H1 (cell line): ENCODE results near the gene DPP10. TPM values are rescaled to one million over a fixed set of nuclear protein-coding genes. Genes with fewer than 3 reads are reported as not detected.

ENCODE experiments used
- CTCF ChIA-PET: fragments of 300-600 bp; sonication (Branson Sonifier 250); formaldehyde crosslinking; loops from one replicate; lab custom pipeline; 2021; ENCODE audit not compliant: partially characterized antibody; lab: Charles Lee
- POLR2A ChIA-PET: fragments of 300-600 bp; sonication (Branson Sonifier 250); formaldehyde crosslinking; loops from one replicate; lab custom pipeline; 2021; ENCODE audit warnings: inconsistent platforms; ENCODE audit not compliant: partially characterized antibody; lab: Charles Lee
- DNase-seq, 2 experiments: peaks; one replicate each; pipeline versions ENCODE4 v3.0.0 to v3.0.0-alpha.2; 2010 to 2022; ENCODE audit warnings: low spot score in 2 of 2, low read depth in 1 of 2, mixed read lengths in 1 of 2
- FAIRE-seq: peaks from 2 replicates; lab custom pipeline; 2011; peaks lifted over from hg19 to GRCh38; lab: Jason Lieb, UNC
- H2AFZ ChIP-seq: 2 replicates; pipeline ENCODE4 v1.8.1; 2012; ENCODE audit warnings: low read length, inconsistent platforms
- H2AK5ac ChIP-seq: 2 replicates; pipeline ENCODE4 v1.6.1; 2013; ENCODE audit warnings: low read depth, low read length
- H2BK120ac ChIP-seq: replicated peaks from 2 replicates; pipeline ENCODE3; 2013; ENCODE audit warnings: low read depth, low read length, inconsistent platforms
- H2BK12ac ChIP-seq: 2 replicates; pipeline ENCODE4 v1.6.1; 2013; ENCODE audit warnings: low read depth, low read length
- H2BK15ac ChIP-seq: 2 replicates; pipeline ENCODE4 v1.6.1; 2013; ENCODE audit warnings: low read length
- H2BK20ac ChIP-seq: 2 replicates; pipeline ENCODE4 v1.6.1; 2013; ENCODE audit warnings: low read length
- H2BK5ac ChIP-seq: 2 replicates; pipeline ENCODE4 v1.6.1; 2013; ENCODE audit warnings: low read depth, low read length
- H3K14ac ChIP-seq: 2 replicates; pipeline ENCODE4 v1.6.1; 2013; ENCODE audit warnings: inconsistent platforms; ENCODE audit not compliant: insufficient read length
- H3K18ac ChIP-seq: 2 replicates; pipeline ENCODE4 v1.6.1; 2013; ENCODE audit warnings: low read length; ENCODE audit errors: extremely low read depth
- H3K23ac ChIP-seq: 2 replicates; pipeline ENCODE4 v1.6.1; 2013; ENCODE audit warnings: inconsistent platforms; ENCODE audit not compliant: insufficient read length
- H3K23me2 ChIP-seq: 2 replicates; pipeline ENCODE4 v1.6.1; 2013; ENCODE audit warnings: low read depth, low read length
- H3K27ac ChIP-seq: 2 replicates; pipeline ENCODE4 v1.6.1; 2011; ENCODE audit warnings: low read depth, low read length, inconsistent platforms
- H3K27me3 ChIP-seq, 4 experiments: replicated peaks in 1 of 4; 1 replicate in 1 of 4; 2 replicates in 3 of 4; pipeline versions ENCODE4 v1.6.1 to v1.8.1; 2011 to 2013; ENCODE audit warnings: low read length in 3 of 4, mild to moderate bottlenecking in 3 of 4, inconsistent platforms in 2 of 4, mixed read lengths in 2 of 4, moderate library complexity in 1 of 4; ENCODE audit not compliant: control insufficient read depth in 3 of 4, insufficient read depth in 3 of 4; ENCODE audit errors: extremely low read depth in 1 of 4
- H3K36me3 ChIP-seq, 4 experiments: 2 replicates each; pipeline versions ENCODE4 v1.6.1 to v1.8.1; 2011 to 2013; ENCODE audit warnings: mild to moderate bottlenecking in 4 of 4, low read length in 3 of 4, moderate library complexity in 2 of 4, control low read depth in 1 of 4, inconsistent platforms in 1 of 4; ENCODE audit not compliant: insufficient read depth in 4 of 4, control insufficient read depth in 2 of 4
- H3K4ac ChIP-seq: replicated peaks from 2 replicates; pipeline ENCODE3; 2013; ENCODE audit warnings: low read length, low read depth, mixed read lengths, inconsistent platforms; ENCODE audit not compliant: insufficient read length
- H3K4me1 ChIP-seq, 4 experiments: replicated peaks in 1 of 4; 1 replicate in 1 of 4; 2 replicates in 3 of 4; pipeline versions ENCODE4 v1.6.1 to v1.8.1; 2011 to 2013; ENCODE audit warnings: low read length in 3 of 4, inconsistent platforms in 2 of 4, mixed read lengths in 1 of 4; ENCODE audit not compliant: insufficient read depth in 4 of 4, control insufficient read depth in 3 of 4
- H3K4me2 ChIP-seq, 2 experiments: 2 replicates each; pipeline versions ENCODE4 v1.6.1 to v1.8.1; 2011 to 2013; ENCODE audit warnings: low read depth in 2 of 2, low read length in 2 of 2, control low read depth in 1 of 2, inconsistent platforms in 1 of 2, mild to moderate bottlenecking in 1 of 2; ENCODE audit not compliant: insufficient read depth in 1 of 2
- H3K4me3 ChIP-seq, 4 experiments: fragments of 200-600, 300-600 bp in 1 of 4; sonication (generic), shearing (Covaris generic), sonication (Bioruptor Twin) in 1 of 4; 2 replicates each; pipeline versions ENCODE4 v1.5.1 to v1.8.1; 2011 to 2016; ENCODE audit warnings: low read length in 4 of 4, low read depth in 3 of 4, control low read depth in 2 of 4, inconsistent platforms in 2 of 4, mild to moderate bottlenecking in 2 of 4, mixed read lengths in 1 of 4, moderate library complexity in 1 of 4; ENCODE audit not compliant: insufficient read depth in 2 of 4; ENCODE audit errors: extremely low read depth in 1 of 4
- H3K56ac ChIP-seq: replicated peaks from 2 replicates; pipeline ENCODE3; 2013; ENCODE audit warnings: low read depth, mild to moderate bottlenecking, mixed read lengths, low read length, inconsistent platforms; ENCODE audit not compliant: insufficient read length
- H3K79me1 ChIP-seq: 2 replicates; pipeline ENCODE4 v1.6.1; 2013; ENCODE audit warnings: low read depth, low read length, control low read depth
- H3K79me2 ChIP-seq, 2 experiments: 2 replicates each; pipeline versions ENCODE4 v1.6.1 to v1.8.1; 2012 to 2013; ENCODE audit warnings: low read length in 2 of 2, mild to moderate bottlenecking in 2 of 2, inconsistent platforms in 1 of 2; ENCODE audit not compliant: insufficient read depth in 2 of 2, control insufficient read depth in 1 of 2
- H3K9ac ChIP-seq, 4 experiments: replicated peaks in 1 of 4; 1 replicate in 1 of 4; 2 replicates in 3 of 4; pipeline versions ENCODE4 v1.6.1 to v1.8.1; 2011 to 2013; ENCODE audit warnings: low read depth in 3 of 4, low read length in 3 of 4, control low read depth in 2 of 4, mild to moderate bottlenecking in 2 of 4, moderate library complexity in 2 of 4, inconsistent platforms in 1 of 4; ENCODE audit errors: extremely low read depth in 1 of 4
- H3K9me3 ChIP-seq, 2 experiments: 2 replicates each; pipeline versions ENCODE4 v1.6.1 to v1.8.1; 2012 to 2013; ENCODE audit warnings: mild to moderate bottlenecking in 2 of 2, moderate library complexity in 2 of 2, control low read depth in 1 of 2, inconsistent platforms in 1 of 2, low read depth in 1 of 2, low read length in 1 of 2, mixed read lengths in 1 of 2; ENCODE audit not compliant: insufficient read depth in 2 of 2
- H4K20me1 ChIP-seq, 2 experiments: replicated peaks in 1 of 2; 2 replicates each; pipeline versions ENCODE3 to v1.8.1; 2011 to 2013; ENCODE audit warnings: inconsistent platforms in 2 of 2, low read length in 2 of 2, mild to moderate bottlenecking in 1 of 2; ENCODE audit not compliant: insufficient read depth in 2 of 2, control insufficient read depth in 1 of 2
- H4K5ac ChIP-seq: 2 replicates; pipeline ENCODE4 v1.6.1; 2013; ENCODE audit warnings: low read length, low read depth, mixed read lengths, inconsistent platforms; ENCODE audit not compliant: insufficient read length
- H4K8ac ChIP-seq: 2 replicates; pipeline ENCODE4 v1.8.0; 2013; ENCODE audit warnings: mild to moderate bottlenecking, moderate library complexity, low read length, inconsistent platforms; ENCODE audit not compliant: insufficient read depth; ENCODE audit errors: extremely low read depth
- H4K91ac ChIP-seq: replicated peaks from 2 replicates; pipeline ENCODE3; 2013; ENCODE audit warnings: low read length, mixed read lengths, inconsistent platforms; ENCODE audit not compliant: insufficient read length
- BCL11A ChIP-seq, 2 experiments: IDR thresholded peaks; one replicate each; pipeline ENCODE4 v1.6.1; 2011; ENCODE audit warnings: low read depth in 2 of 2, low read length in 2 of 2, mild to moderate bottlenecking in 2 of 2
- CHD2 ChIP-seq: IDR thresholded peaks from 2 replicates; pipeline ENCODE4 v1.6.1; 2012; ENCODE audit warnings: low read length, improper control_type of control experiment
- CTCF ChIP-seq, 3 experiments: IDR thresholded peaks; 1 replicate in 2 of 3; 2 replicates in 1 of 3; pipeline versions ENCODE4 v1.5.1 to v1.6.1; 2011; ENCODE audit warnings: low read length in 3 of 3, mild to moderate bottlenecking in 3 of 3, inconsistent platforms in 2 of 3, low read depth in 1 of 3, moderate library complexity in 1 of 3; ENCODE audit not compliant: insufficient read depth in 1 of 3; ENCODE audit errors: control extremely low read depth in 1 of 3
- EP300 ChIP-seq, 2 experiments: IDR thresholded peaks; 1 replicate in 1 of 2; 2 replicates in 1 of 2; pipeline ENCODE4 v1.6.1; 2011 to 2012; ENCODE audit warnings: low read depth in 2 of 2, low read length in 2 of 2, mild to moderate bottlenecking in 2 of 2, borderline replicate concordance in 1 of 2, inconsistent platforms in 1 of 2, moderate library complexity in 1 of 2
- JUN ChIP-seq: IDR thresholded peaks from 2 replicates; pipeline ENCODE4 v1.6.1; 2011; ENCODE audit warnings: low read depth, mild to moderate bottlenecking, improper control_type of control experiment, low read length
- MAX ChIP-seq: IDR thresholded peaks from 2 replicates; pipeline ENCODE4 v1.6.1; 2012; ENCODE audit warnings: inconsistent platforms
- POLR2A ChIP-seq, 2 experiments: IDR thresholded peaks; 1 replicate in 1 of 2; 2 replicates in 1 of 2; pipeline ENCODE4 v1.6.1; 2011; ENCODE audit warnings: low read depth in 2 of 2, low read length in 2 of 2, mild to moderate bottlenecking in 2 of 2; ENCODE audit errors: control extremely low read depth in 1 of 2
- SP4 ChIP-seq: IDR thresholded peaks from 2 replicates; pipeline ENCODE4 v1.6.1; 2012; ENCODE audit warnings: low read length, inconsistent platforms
- WGBS, 2 experiments: shearing (Covaris generic) in 1 of 2; methylation state at CpG; one replicate each; pipeline versions ENCODE4 v1.1.6 to v1.1.7; 2013 to 2015; ENCODE audit warnings: low lambda C conversion rate in 2 of 2, mixed read lengths in 2 of 2, inconsistent platforms in 1 of 2, low coverage in 1 of 2, missing lambda C conversion rate in 1 of 2; ENCODE audit not compliant: insufficient replicate concordance in 2 of 2, insufficient coverage in 1 of 2, insufficient read length in 1 of 2; ENCODE audit errors: extremely low coverage in 1 of 2, missing lambda C conversion rate in 1 of 2; 5-methylcytosine and 5-hydroxymethylcytosine counted together
- polyA plus RNA-seq, 7 experiments: library from polyadenylated mRNA; depleted of rRNA in 3 of 7; stranded (reverse) in 5 of 7; unstranded in 2 of 7; fragments of >200 nt in 5 of 7; fragments of 200-250 nt in 2 of 7; gene quantifications; 1 replicate in 5 of 7; 2 replicates in 1 of 7; 4 replicates in 1 of 7; pipeline versions ENCODE4 v1.2.1 to v1.2.3, GENCODE V29; 2011 to 2013; ENCODE audit warnings: missing spikeins in 2 of 7, mixed read lengths in 2 of 7
- total RNA-seq: library from RNA; stranded (reverse); fragmentation: NEBNext Ultra II Directional; extraction: Animal tissue kit (Norgen Biotek cat#: 25700); gene quantifications from 2 replicates; pipeline ENCODE4 v1.2.1, GENCODE V29; 2021

The DPP10 gene
- total and polyA plus RNA-seq, 2 of the 8 experiments (the other 6 are each of a cell fraction or from before 2014, with no cell fraction given): 3.3 to 7.2 TPM

DNA sequence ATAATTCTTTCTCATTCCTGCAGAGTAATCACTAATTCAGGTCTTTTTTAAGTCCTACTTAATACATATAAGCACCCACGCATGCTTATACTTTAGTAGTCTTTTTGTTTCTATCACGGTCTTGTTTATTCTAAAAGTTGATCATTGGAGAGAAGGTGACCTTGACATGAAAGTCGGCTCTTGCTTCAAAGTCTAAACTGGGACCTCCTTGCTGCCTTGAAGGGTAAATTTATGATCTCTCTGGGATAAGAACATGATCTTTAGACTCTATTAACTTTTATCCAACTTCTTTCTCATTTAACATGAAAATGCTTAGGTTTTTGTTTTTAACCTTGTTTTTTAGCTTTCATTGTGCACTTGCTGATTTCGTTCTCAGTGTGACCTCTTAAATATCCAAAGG, 792.3 kb downstream of the DPP10 start:
- Histone ChIP-seq H3K9ac (no peak overlapping the region), H2AFZ (no peak overlapping the region), H3K4me1 (no peaks in the 10 kb centered on the region; a peak in 1 of 7 replicates), H3K27me3 (no peaks in the 10 kb centered on the region), H4K5ac (no peak overlapping the region), H2BK15ac (no peak overlapping the region), H3K23ac (no peak overlapping the region), H2BK5ac (no peak overlapping the region), H3K9me3 (no peaks in the 10 kb centered on the region), H2BK12ac (no peak overlapping the region), H4K20me1 (no peaks in the 10 kb centered on the region), H2AK5ac (no peak overlapping the region), H4K91ac (no peak overlapping the region), H3K36me3 (no peaks in the 10 kb centered on the region), H3K4me2 (no peak overlapping the region), H3K18ac (no peak overlapping the region), H3K4ac (no peak overlapping the region), H2BK20ac (no peak overlapping the region), H2BK120ac (no peak overlapping the region), H3K14ac (no peak overlapping the region), H3K4me3 (no peak overlapping the region), H3K56ac (no peak overlapping the region), H3K27ac (no peak overlapping the region), H4K8ac (no peak overlapping the region), H3K79me1 (no peaks in the 10 kb centered on the region), H3K79me2 (no peaks in the 10 kb centered on the region), H3K23me2 (no peaks in the 10 kb centered on the region)
- WGBS, 2 experiments: 94% methylated on average over 4 of the region's 4 CpGs; no CpG with 5 or more reads in 1 of the 2 experiments
- ChIA-PET POLR2A (no interaction called here), CTCF (interaction anchor here (1.0 to 1.1 kb wide), 2 partner anchors 34 to 64 kb away, joined by 3 read pairs; no protein-coding TSS in a partner anchor)
- FAIRE-seq (no peak), DNase-seq (no peak)
- TF ChIP-seq BCL11A (IDR thresholded peaks at IDR 0.05; ENCODE audit: low read depth in 2 of 2, low read length in 2 of 2): no peak
- no peak for TF ChIP-seq JUN
- no peak for TF ChIP-seq POLR2A (IDR thresholded peaks at IDR 0.05; ENCODE audit: control extremely low read depth in 1 of 2, low read depth in 2 of 2, low read length in 2 of 2)
- no peak for TF ChIP-seq SP4
- TF ChIP-seq CHD2: no peak
- no peak for TF ChIP-seq MAX
- TF ChIP-seq EP300 (IDR thresholded peaks at IDR 0.05; ENCODE audit: borderline replicate concordance in 1 of 2, low read depth in 2 of 2, low read length in 2 of 2): no peak
- no peak for TF ChIP-seq CTCF (IDR thresholded peaks at IDR 0.05; ENCODE audit: control extremely low read depth in 1 of 3, insufficient read depth in 1 of 3, low read depth in 1 of 3, low read length in 3 of 3)
